Measurements from ENCODE around the gene C9orf50. TPM values are rescaled to one million over a fixed set of nuclear protein-coding genes. Genes with fewer than 3 reads are reported as not detected.

The C9orf50 gene
- total RNA-seq, 2 experiments from 2014 or later = not detected

GRCh38 chr9:129635099-129636065 lies 14.5 kb upstream of the C9orf50 start:
- no peaks in the 10 kb centered on the region for H3K27me3 Mint-ChIP-seq
- H3K4me3 Mint-ChIP-seq = no peak overlapping the region
- H3K4me1 Mint-ChIP-seq (ENCODE audit: low read depth) = peaks cover 18% of the 10 kb centered on the region
- intact Hi-C loops (cut with DNase I, micrococcal nuclease) = no loop called here
- ATAC-seq (ENCODE audit: poor library complexity) (no peak), DNase-seq (no peak)
- peak overlapping the region; percentile 20 for H3K27ac Mint-ChIP-seq
- peaks cover 84% of the 10 kb centered on the region for H3K36me3 ChIP-seq (ENCODE audit: insufficient read depth, low read length)
- ChIA-PET CTCF (no interaction called here), POLR2A (interaction anchor here (1.0 kb wide), 1 partner anchor 11 kb away, joined by 3 read pairs; no protein-coding TSS in a partner anchor)
- no peaks in the 10 kb centered on the region for H3K27me3 ChIP-seq (ENCODE audit: control insufficient read depth in 1 of 2, insufficient read depth in 2 of 2, low read length in 2 of 2)
- H3K36me3 Mint-ChIP-seq (ENCODE audit: low read depth) = peaks cover 75% of the 10 kb centered on the region
- H3K4me1 ChIP-seq (ENCODE audit: insufficient read depth, low read length) = peaks cover 37% of the 10 kb centered on the region
- TF ChIP-seq, protein P1, sequence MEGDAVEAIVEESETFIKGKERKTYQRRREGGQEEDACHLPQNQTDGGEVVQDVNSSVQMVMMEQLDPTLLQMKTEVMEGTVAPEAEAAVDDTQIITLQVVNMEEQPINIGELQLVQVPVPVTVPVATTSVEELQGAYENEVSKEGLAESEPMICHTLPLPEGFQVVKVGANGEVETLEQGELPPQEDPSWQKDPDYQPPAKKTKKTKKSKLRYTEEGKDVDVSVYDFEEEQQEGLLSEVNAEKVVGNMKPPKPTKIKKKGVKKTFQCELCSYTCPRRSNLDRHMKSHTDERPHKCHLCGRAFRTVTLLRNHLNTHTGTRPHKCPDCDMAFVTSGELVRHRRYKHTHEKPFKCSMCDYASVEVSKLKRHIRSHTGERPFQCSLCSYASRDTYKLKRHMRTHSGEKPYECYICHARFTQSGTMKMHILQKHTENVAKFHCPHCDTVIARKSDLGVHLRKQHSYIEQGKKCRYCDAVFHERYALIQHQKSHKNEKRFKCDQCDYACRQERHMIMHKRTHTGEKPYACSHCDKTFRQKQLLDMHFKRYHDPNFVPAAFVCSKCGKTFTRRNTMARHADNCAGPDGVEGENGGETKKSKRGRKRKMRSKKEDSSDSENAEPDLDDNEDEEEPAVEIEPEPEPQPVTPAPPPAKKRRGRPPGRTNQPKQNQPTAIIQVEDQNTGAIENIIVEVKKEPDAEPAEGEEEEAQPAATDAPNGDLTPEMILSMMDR (IDR thresholded peaks at IDR 0.05) = no peak
- H3K9me3 Mint-ChIP-seq = no peaks in the 10 kb centered on the region
- H3K4me3 ChIP-seq (ENCODE audit: low read length) = no peak overlapping the region
- no peak overlapping the region for H3K27ac ChIP-seq (ENCODE audit: low read depth in 1 of 2, low read length in 2 of 2)
- no peaks in the 10 kb centered on the region for H3K9me3 ChIP-seq (ENCODE audit: control insufficient read depth in 1 of 2, insufficient read depth in 1 of 2, low read length in 2 of 2)

GRCh38 chr9:129633848-129634247 lies 12.9 kb upstream of the C9orf50 start:
- Histone ChIP-seq H3K27me3 (ENCODE audit: control insufficient read depth in 1 of 2, insufficient read depth in 2 of 2, low read length in 2 of 2) (no peaks in the 10 kb centered on the region), H3K4me1 (ENCODE audit: insufficient read depth, low read length) (peaks cover 36% of the 10 kb centered on the region), H3K9me3 (ENCODE audit: control insufficient read depth in 1 of 2, insufficient read depth in 1 of 2, low read length in 2 of 2) (no peaks in the 10 kb centered on the region), H3K4me3 (ENCODE audit: low read length) (no peak overlapping the region), H3K36me3 (ENCODE audit: insufficient read depth, low read length) (peaks cover 74% of the 10 kb centered on the region), H3K27ac (ENCODE audit: low read depth in 1 of 2, low read length in 2 of 2) (no peak overlapping the region)
- TF ChIP-seq, protein P1 (IDR thresholded peaks at IDR 0.05) = no peak
- DNase-seq (no peak), ATAC-seq (ENCODE audit: poor library complexity) (no peak)
- Mint-ChIP-seq H3K27ac (no peak overlapping the region), H3K9me3 (no peaks in the 10 kb centered on the region), H3K27me3 (no peaks in the 10 kb centered on the region), H3K36me3 (ENCODE audit: low read depth) (peaks cover 71% of the 10 kb centered on the region), H3K4me1 (ENCODE audit: low read depth) (peaks cover 33% of the 10 kb centered on the region), H3K4me3 (no peak overlapping the region)
- ChIA-PET CTCF (no interaction called here), POLR2A (interaction anchor here (1.3 kb wide), 1 partner anchor 8 kb away, joined by 5 read pairs; the partner anchor contains the start of gene NTMT1)
- intact Hi-C loops (cut with DNase I, micrococcal nuclease) = no loop called here

- Histone ChIP-seq H3K27ac (ENCODE audit: low read depth in 1 of 2, low read length in 2 of 2) (no peak overlapping the region), H3K9me3 (ENCODE audit: control insufficient read depth in 1 of 2, insufficient read depth in 1 of 2, low read length in 2 of 2) (no peaks in the 10 kb centered on the region), H3K4me3 (ENCODE audit: low read length) (no peak overlapping the region), H3K27me3 (ENCODE audit: control insufficient read depth in 1 of 2, insufficient read depth in 2 of 2, low read length in 2 of 2) (no peaks in the 10 kb centered on the region), H3K36me3 (ENCODE audit: insufficient read depth, low read length) (peaks cover 71% of the 10 kb centered on the region), H3K4me1 (ENCODE audit: insufficient read depth, low read length) (peaks cover 41% of the 10 kb centered on the region)
- Mint-ChIP-seq H3K27me3 (no peaks in the 10 kb centered on the region), H3K36me3 (ENCODE audit: low read depth) (peaks cover 66% of the 10 kb centered on the region), H3K9me3 (no peaks in the 10 kb centered on the region), H3K4me3 (no peak overlapping the region), H3K4me1 (ENCODE audit: low read depth) (peaks cover 40% of the 10 kb centered on the region), H3K27ac (peak overlapping the region; percentile 94)
- intact Hi-C loops (cut with DNase I, micrococcal nuclease) = no loop called here
- POLR2A ChIA-PET = no interaction called here
- CTCF ChIA-PET = no interaction called here
- ATAC-seq (ENCODE audit: poor library complexity) (no peak), DNase-seq (no peak)
- TF ChIP-seq, protein P1 (IDR thresholded peaks at IDR 0.05) = no peak
Observed at GRCh38 chr9:129633207-129633606, 12.3 kb upstream of the C9orf50 start.
